T-helper 1 cell treated with Interleukin-12 subunit alpha and Interleukin-12 subunit beta and Interleukin-4 antibody, amounts not matched to agents 30 μg/mL and 1 μg/mL, for 36 hours (primary cell): Measurements from ENCODE around the gene INAFM1.
A peak's percentile ranks its signal among the peaks of the same experiment; 100 is the strongest.

ENCODE experiments used
- H3K27ac Mint-ChIP-seq: one replicate; pipeline ENCODE4 v1.8.0; 2021; ENCODE audit warnings: mild to moderate bottlenecking, mixed read lengths
- H3K27me3 Mint-ChIP-seq: one replicate; pipeline ENCODE4 v1.8.0; 2021; ENCODE audit warnings: low read depth, mixed read lengths
- H3K36me3 Mint-ChIP-seq: one replicate; pipeline ENCODE4 v1.8.0; 2021; ENCODE audit warnings: low read depth, mixed read lengths
- H3K4me1 Mint-ChIP-seq: one replicate; pipeline ENCODE4 v1.8.0; 2021; ENCODE audit warnings: low read depth, mixed read lengths
- H3K4me3 Mint-ChIP-seq: one replicate; pipeline ENCODE4 v1.8.0; 2021; ENCODE audit warnings: mild to moderate bottlenecking, moderate library complexity, mixed read lengths
- H3K9me3 Mint-ChIP-seq: one replicate; pipeline ENCODE4 v1.8.0; 2021; ENCODE audit warnings: mixed read lengths

Gene INAFM1

DNA sequence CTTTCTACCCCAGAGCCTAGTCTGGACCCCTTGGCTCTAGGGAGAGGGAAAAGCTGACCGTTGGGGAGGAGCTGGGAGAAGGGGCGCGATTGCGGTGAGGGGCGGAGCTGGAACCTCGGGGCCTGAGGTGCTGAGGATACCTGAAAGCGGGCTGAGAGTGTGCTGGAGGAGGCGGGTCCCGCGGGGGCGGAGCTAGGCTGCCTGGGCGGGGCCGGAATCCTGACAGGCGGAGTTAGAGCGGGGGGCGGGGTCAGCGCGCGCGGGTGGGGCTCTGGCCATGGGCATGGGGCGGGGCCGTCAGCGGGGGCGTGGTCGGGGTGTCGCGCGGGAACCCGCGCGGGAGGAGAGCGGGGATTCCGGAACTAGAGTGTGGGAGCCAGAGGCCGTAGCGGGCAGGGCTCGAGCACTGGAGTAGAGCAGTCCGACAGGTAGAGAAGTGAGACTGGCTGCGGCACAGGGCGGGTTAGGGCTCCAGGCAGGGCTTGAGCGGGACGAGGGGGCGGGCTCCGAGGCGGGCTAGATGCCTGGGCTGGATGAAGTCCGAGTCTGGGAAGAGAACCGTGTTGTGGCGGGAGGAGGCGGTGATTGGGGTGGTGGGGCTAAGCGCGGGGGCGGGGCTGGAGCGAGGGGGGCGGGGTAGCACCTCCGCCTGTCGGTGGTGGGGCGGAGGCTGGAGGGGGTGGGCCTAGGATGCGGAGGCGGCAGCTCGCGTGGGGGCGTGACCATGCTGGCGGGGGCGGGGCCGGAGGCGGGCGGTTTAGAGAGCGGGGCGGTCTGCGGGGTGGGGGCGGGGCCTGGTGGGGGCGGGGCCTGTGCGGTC, at the start of gene INAFM1:
Gene INAFM1, plus strand, starts transcription at position 815 of the 820 bp plus-strand sequence. CDS start 35 bp downstream, outside the sequence.
- peaks cover 18% of the 10 kb centered on the region for H3K36me3 Mint-ChIP-seq
- H3K27ac Mint-ChIP-seq, result peak within 1 kb of the TSS; percentile 95
- H3K4me3 Mint-ChIP-seq, result peak within 1 kb of the TSS; percentile 90
- H3K27me3 Mint-ChIP-seq, result no peaks in the 10 kb centered on the region
- no peaks in the 10 kb centered on the region for H3K9me3 Mint-ChIP-seq
- H3K4me1 Mint-ChIP-seq, result peaks cover 14% of the 10 kb centered on the region

DNA sequence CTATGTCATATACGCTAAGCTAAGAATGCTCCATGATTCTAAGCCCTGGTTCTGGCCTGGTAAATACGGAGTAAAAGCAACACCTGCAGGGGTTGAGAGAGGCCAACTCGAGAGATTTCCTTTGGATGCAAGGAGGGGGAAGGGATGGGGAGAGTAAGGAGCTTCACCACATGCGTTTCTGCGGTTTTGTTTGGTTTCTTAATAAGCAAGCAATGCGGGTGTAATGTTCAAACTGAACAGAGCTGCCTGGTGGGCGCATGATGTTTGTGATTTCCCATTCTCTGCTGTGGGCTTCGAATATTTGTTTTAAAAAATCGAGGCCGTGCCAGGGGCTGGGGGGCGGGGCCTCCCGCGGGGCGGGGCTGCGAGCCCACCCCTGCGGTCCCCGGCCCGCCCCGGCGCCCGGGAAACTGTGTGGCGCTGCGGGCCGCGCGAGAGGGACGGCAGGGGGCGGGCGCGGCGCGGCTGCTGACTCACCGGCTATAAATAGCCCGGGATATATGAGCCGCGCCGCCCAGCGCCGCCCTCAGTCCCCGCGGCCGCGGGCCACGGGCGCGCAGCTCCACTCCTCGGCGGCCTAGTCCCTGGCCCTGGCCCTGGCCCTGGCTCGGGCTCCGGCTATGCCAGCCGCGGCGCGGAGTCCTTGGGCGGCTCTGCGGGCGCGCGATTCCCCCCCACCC, 48.8 kb upstream of the INAFM1 start:
- Mint-ChIP-seq H3K27ac (peak overlapping the region; percentile 85), H3K27me3 (no peaks in the 10 kb centered on the region), H3K4me3 (peak overlapping the region; percentile 54), H3K9me3 (peaks cover 3% of the 10 kb centered on the region), H3K4me1 (peaks cover 10% of the 10 kb centered on the region), H3K36me3 (peaks cover 16% of the 10 kb centered on the region)

DNA sequence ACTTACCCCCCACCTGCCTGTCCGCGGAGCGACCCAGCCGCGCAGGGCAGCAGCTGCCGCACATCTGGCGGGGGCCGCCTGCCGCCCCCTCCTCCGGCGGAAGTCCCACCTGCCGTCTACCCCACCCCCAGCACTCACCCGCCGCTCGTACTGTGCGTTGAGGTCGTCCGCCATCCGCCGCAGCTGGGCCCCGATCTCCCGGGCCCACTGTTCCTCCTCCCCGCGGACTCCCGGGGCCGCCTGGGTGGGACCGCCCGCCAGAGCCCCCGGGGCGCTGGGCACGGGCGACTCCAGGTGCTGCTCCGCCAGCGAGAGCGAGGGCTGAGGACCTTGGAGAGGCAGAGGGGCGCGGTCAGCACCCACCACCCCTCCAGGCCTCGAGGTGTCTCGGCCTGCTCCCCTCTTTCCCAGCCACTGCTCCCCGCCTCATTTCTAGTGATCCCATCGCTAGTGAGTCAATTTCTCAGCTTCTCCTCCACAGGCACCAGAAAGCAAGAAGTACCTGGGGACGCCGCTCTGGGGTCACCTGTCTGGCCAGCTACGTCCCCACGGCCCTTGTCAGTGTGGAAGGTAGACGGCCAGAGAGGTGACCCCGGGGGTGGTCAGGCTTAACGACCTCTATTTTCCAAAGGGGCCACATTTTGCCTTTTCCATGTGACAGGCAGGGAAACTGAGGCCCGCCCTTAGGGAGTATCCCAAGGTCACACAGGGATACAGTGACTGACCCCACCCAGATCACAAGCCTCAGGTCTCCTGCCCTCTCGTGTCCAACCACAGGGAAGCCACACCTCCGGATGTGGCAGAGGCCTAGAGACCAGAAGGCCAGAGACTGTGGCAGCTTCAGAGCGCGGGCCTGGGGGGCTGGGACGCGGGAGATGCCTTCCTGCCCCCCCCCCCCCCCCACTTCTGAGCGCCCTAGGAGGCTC, 48.0 kb upstream of the INAFM1 start:
- no peaks in the 10 kb centered on the region for H3K27me3 Mint-ChIP-seq
- H3K9me3 Mint-ChIP-seq, result peaks cover 3% of the 10 kb centered on the region
- peak overlapping the region; percentile 84 for H3K4me3 Mint-ChIP-seq
- H3K4me1 Mint-ChIP-seq, result peaks cover 15% of the 10 kb centered on the region
- peak overlapping the region; percentile 89 for H3K27ac Mint-ChIP-seq
- H3K36me3 Mint-ChIP-seq, result peaks cover 14% of the 10 kb centered on the region

DNA sequence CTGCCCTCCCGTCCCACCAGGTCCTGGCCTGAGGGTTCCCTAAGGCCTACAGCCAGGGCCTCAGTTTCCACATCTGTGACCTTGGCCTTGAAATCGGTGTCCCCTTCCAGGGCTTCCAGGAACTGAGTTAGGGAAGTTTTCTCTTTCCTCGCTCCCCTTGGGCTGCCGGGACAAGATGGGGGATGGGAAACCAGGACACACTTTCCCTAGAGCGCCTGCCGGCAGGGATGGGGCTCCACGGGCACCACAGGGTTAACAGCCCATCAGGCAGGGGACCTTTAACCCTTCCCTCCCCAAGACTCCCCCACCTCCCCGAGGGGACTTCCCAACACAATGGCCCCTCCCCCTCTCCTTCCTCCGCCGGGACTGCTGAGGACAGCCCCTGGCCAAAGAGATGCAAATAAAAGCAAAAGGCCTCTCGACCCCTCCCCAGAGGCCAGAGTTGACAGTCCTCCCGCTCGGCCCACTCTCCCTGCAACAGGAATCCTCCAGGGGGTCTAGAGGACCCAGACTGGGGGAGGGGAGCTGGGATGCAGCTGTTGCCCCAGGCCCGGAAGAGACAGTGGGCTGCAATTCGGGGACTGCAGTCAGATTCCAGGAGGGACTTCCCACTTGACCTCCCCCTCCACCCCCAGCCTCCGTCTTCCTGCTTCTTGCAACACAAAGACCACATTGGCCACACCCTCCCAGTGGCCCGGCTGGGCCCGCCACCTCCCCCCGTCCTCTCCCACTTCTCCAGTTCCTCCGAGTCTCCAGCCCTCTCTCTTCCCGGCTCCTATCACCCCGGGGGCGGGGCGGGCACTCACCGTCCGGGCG, 47.1 kb upstream of the INAFM1 start:
- peak overlapping the region; percentile 84 for H3K4me3 Mint-ChIP-seq
- no peaks in the 10 kb centered on the region for H3K27me3 Mint-ChIP-seq
- peak overlapping the region; percentile 89 for H3K27ac Mint-ChIP-seq

DNA sequence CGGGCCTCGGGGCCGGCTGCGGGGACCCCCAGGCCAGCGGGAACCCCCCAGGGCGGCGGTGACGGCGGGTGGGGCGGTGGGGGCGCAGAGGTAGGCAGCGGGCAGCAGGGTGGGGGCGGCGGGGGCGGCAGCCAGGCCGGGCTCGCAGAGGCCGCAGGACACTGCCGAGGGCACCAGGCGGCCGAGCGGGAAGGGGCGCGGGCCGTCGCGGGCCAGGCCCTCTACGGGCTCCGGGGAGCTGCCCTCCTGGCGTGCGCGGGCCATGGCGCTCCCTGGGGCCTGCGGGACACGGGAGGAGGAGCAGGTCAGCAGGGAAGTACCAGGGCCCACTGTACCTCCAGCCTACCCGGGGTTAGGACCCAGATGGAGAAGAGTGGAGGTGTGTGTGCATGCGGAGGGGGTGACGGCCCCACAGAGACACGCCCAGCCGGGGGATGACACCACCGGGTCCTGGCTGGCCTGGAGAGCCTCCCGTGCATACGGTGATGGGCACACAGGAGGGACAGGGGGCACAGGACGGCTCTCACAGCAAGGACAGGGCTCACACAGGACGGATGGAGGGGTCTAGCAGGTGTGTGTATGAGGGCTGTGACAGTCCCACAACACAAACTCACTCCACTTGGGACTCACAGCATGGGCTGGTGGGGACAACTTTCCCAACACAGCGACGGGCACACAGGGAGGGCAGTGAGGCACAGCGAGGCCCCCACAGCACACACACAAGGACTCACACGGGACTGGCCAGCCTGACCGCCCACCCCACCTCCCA, 46.3 kb upstream of the INAFM1 start:
- peaks cover 3% of the 10 kb centered on the region for H3K9me3 Mint-ChIP-seq
- H3K27me3 Mint-ChIP-seq, result no peaks in the 10 kb centered on the region
- H3K4me3 Mint-ChIP-seq, result peak overlapping the region; percentile 84
- peaks cover 26% of the 10 kb centered on the region for H3K4me1 Mint-ChIP-seq
- peaks cover 7% of the 10 kb centered on the region for H3K36me3 Mint-ChIP-seq
- no peak overlapping the region for H3K27ac Mint-ChIP-seq

More for the DNA sequence above, 47.1 kb upstream of the INAFM1 start:
- H3K4me1 Mint-ChIP-seq, result peaks cover 22% of the 10 kb centered on the region
- peaks cover 7% of the 10 kb centered on the region for H3K36me3 Mint-ChIP-seq
- H3K9me3 Mint-ChIP-seq, result peaks cover 3% of the 10 kb centered on the region

DNA sequence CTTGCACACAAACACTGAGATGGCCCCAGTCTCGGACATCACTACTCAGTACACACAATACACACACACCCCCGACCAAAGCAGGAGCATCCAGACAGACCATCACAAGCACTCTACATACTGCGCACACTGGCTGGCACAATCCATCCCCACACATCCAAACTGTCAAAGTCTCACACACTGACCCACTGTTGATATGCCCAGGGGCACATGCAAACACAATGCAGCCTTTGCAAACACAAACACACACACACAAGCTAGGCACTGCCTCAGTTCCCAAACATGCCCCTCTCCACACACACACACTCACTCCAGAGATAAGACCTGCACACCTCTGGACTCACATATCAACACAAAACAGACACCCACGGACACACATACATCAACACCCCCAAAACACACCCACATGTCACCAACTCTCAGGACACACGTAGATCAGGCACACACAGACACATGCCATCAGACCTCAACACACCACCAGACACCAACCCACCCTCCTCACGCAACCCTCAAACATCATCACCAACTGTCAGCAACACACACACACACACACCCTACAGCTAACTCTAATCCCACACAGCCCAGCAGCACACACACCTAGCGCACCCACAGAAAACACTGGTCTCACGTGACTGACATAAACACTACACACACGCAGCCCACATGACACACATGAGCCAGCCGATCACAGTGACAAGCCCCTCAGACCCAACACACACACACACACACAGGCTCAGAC, 45.6 kb upstream of the INAFM1 start:
- peaks cover 5% of the 10 kb centered on the region for H3K36me3 Mint-ChIP-seq
- H3K27ac Mint-ChIP-seq, result no peak overlapping the region
- H3K27me3 Mint-ChIP-seq, result no peaks in the 10 kb centered on the region
- H3K4me3 Mint-ChIP-seq, result no peak overlapping the region
- H3K4me1 Mint-ChIP-seq, result peaks cover 23% of the 10 kb centered on the region
- peaks cover 3% of the 10 kb centered on the region for H3K9me3 Mint-ChIP-seq

DNA sequence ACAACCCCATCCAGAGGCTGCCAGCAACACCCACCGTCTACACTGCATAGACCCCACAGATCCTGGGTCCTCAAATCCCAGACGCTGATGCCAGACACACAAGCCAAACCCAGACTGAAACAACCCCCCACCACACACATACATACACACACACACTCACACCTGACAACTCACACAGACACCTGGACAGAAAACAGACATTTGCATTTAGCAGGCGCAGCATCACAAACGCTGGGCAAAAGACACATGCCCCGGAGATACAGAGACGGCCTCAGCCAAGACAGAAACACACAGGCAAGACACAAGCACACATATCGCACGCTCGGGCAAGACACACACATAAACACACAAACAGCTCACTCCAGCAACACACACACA, 45.0 kb upstream of the INAFM1 start:
- Mint-ChIP-seq H3K4me1 (peaks cover 23% of the 10 kb centered on the region), H3K9me3 (peaks cover 3% of the 10 kb centered on the region), H3K36me3 (peaks cover 5% of the 10 kb centered on the region), H3K27ac (no peak overlapping the region), H3K4me3 (no peak overlapping the region), H3K27me3 (no peaks in the 10 kb centered on the region)

DNA sequence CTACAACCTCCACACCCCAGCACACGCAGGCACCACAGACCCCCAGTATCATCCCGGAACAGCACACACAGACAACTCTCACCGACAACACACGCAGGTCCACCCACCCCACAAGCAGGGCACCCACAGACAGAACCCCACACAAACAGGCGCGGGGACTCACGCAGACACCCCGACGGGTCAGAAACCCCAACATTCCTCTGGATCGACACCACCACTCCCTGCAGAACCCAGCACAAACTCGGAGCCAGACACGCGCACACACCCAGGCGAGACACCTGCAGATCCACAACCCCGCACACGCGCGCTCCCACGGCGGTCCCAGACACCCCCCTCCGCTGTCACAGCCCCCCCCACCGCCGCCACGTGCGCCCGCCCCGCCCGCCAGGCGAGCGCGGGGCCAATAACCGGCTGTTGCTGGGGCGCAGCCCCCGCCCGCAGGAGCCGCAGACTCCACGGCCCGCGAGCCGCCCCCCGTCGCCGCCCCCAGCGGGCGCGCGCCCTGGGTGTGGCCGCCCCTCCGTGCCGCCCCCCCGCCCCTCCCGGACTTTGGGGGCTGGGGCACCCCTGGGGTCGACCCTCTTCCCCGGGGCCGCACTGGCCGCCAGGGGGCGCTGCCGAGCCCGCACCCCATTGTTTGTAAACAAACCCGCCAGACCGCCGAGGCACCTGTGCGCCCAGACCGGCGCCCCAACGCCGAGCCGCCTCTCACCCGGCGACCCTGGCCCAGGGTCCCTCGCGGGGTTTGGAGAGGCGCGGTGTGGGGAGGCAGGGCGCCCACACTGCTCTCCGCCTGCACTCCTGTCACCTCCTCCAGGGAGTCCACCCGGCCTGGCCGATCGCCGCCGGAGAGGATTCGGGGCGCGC, 44.4 kb upstream of the INAFM1 start:
- no peak overlapping the region for H3K27ac Mint-ChIP-seq
- no peaks in the 10 kb centered on the region for H3K27me3 Mint-ChIP-seq
- H3K9me3 Mint-ChIP-seq, result peaks cover 3% of the 10 kb centered on the region
- peak overlapping the region; percentile 18 for H3K4me3 Mint-ChIP-seq
- H3K36me3 Mint-ChIP-seq, result peaks cover 5% of the 10 kb centered on the region
- H3K4me1 Mint-ChIP-seq, result peaks cover 23% of the 10 kb centered on the region

DNA sequence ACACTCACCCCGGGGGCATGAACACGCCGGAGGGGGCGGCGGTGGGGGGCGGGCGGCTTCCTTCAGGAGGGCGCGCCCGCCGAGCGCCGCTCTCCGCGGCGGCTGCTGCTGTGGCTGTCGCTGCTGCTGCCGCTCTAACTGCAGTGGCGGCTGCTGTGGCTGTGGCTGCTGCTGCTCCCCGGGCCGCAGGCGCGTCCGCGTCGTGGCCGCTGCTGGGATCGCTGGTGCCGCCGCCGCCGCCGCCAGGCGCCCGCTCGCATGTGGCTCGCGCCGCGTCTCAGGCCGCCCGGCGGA, 43.8 kb upstream of the INAFM1 start, which contains the start of gene BBC3:
Gene BBC3, minus strand, starts transcription at position 279 of the 294 bp plus-strand sequence. CDS start 2,768 bp downstream, outside the sequence.
- peak within 1 kb of the TSS; percentile 88 for H3K27ac Mint-ChIP-seq
- no peaks in the 10 kb centered on the region for H3K9me3 Mint-ChIP-seq
- H3K4me1 Mint-ChIP-seq, result peaks cover 18% of the 10 kb centered on the region
- H3K36me3 Mint-ChIP-seq, result no peaks in the 10 kb centered on the region
- H3K4me3 Mint-ChIP-seq, result peak within 1 kb of the TSS; percentile 84
- H3K27me3 Mint-ChIP-seq, result peaks cover 1% of the 10 kb centered on the region

DNA sequence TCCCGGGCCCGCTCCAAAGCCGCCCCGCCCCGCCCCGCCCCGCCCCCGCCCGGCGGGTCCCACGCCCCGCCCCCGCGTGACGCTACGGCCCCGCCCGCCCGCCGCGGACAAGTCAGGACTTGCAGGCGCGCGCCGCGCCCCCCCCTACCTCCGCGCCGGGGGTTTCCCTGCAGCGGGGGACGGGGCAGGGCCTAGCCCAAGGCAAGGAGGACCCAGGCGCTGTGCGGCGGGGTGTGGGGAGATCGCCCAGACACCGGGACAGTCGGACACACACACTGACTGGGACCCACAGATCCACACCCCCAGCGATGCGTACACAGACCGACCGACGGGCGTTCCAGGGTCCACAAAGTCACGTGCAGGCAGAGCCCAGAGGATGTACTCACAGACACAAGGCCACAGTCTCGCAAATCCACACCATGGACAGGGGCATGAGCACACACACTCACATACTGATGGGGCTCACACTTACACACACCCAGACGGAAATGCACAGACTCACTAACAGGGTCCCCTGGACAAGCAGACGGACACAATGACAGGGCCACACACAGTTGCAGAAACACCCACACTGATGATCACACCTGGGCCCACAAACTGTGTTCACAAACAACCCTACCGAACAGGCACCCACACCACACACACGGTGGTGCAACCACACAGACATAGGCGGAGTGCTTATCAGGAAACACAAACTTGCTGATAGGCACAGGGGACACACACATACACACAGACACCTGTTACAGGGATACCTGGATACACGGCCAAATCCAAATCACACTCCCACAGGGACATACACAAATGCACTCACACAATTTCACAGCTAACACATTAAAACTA, 43.2 kb upstream of the INAFM1 start:
- Mint-ChIP-seq H3K4me1 (peaks cover 22% of the 10 kb centered on the region), H3K9me3 (no peaks in the 10 kb centered on the region)

DNA sequence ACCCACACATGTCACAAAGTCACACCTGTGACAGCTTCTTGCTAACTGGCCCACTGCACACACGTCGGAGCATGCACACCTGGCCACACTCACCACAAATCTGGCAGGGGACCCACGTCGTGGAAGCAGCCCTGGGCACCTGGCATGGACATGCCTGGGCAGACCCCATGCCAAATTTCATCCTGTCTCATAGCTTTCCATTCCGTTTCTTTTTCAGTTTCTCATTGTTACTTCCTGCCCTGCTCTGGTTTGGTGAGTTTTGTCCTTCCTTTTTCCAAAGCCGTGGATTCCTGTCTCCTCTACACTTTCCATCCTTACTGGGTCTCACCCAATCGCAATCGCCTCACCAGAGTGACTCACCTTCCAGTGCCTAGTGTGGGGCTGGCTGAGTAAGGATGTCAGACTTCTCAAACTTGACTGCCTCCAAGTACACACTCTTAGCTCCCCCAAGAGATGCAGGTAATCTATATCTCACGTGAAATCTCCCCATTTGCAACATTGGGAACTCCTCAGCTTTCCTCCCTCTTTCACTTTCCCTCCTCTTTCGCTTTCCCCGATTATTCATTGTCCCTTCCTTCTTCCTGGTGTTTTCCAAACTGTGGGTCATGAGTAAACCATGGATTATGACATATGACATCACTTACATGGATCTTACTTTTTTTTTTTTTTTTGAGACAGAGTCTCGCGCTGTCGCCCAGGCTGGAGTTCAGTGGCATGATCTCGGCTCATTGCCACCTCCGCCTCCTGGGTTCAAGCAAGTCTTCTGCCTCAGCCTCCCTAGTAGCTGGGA, 42.1 kb upstream of the INAFM1 start:
- H3K27ac Mint-ChIP-seq, result peak overlapping the region; percentile 84
- H3K36me3 Mint-ChIP-seq, result no peaks in the 10 kb centered on the region
- no peaks in the 10 kb centered on the region for H3K9me3 Mint-ChIP-seq
- peaks cover 5% of the 10 kb centered on the region for H3K27me3 Mint-ChIP-seq
- H3K4me3 Mint-ChIP-seq, result peak overlapping the region; percentile 84
- peaks cover 21% of the 10 kb centered on the region for H3K4me1 Mint-ChIP-seq

More for the DNA sequence above, 43.2 kb upstream of the INAFM1 start:
- H3K36me3 Mint-ChIP-seq, result no peaks in the 10 kb centered on the region
- H3K27ac Mint-ChIP-seq, result peak overlapping the region; percentile 88
- H3K27me3 Mint-ChIP-seq, result peaks cover 5% of the 10 kb centered on the region
- peak overlapping the region; percentile 84 for H3K4me3 Mint-ChIP-seq
